Right hindlimb (tissue), 1 donor: ENCODE data around the gene NCOR1.
"Not testable (repeated sequence)": the region's sequence is repeated elsewhere in the genome, so short reads cannot be mapped to it uniquely, and the experiment has no call there.

Experiments used
- DNase-seq: peaks from one replicate; pipeline ENCODE4 v3.0.0-alpha.2; 2018

NCOR1 gene

GRCh38 chr17:16145319-16145890, 69.9 kb downstream of the NCOR1 start:
- not testable (repeated sequence) for DNase-seq

- no peak for DNase-seq
Measured at GRCh38 chr17:16141685-16142084, 73.6 kb downstream of the NCOR1 start.

GRCh38 chr17:16140854-16141253, 74.5 kb downstream of the NCOR1 start:
- DNase-seq = no peak

- no peak for DNase-seq
Measured at GRCh38 chr17:16135461-16135860, 79.9 kb downstream of the NCOR1 start.

- no peak for DNase-seq
Measured at GRCh38 chr17:16131593-16131992, 83.7 kb downstream of the NCOR1 start.

GRCh38 chr17:16129441-16130205, 85.7 kb downstream of the NCOR1 start:
- DNase-seq = no peak

GRCh38 chr17:16123531-16123930, 91.8 kb downstream of the NCOR1 start:
- DNase-seq = no peak

GRCh38 chr17:16122697-16123434, 92.5 kb downstream of the NCOR1 start:
- DNase-seq = no peak

GRCh38 chr17:16121915-16122314, 93.4 kb downstream of the NCOR1 start:
- no peak for DNase-seq

- DNase-seq = no peak
Measured at GRCh38 chr17:16120937-16121336, 94.4 kb downstream of the NCOR1 start.

- no peak for DNase-seq
Measured at GRCh38 chr17:16117149-16117548, 98.2 kb downstream of the NCOR1 start.

GRCh38 chr17:16115077-16115698, 100.1 kb downstream of the NCOR1 start:
- not testable (repeated sequence) for DNase-seq

GRCh38 chr17:16108871-16109270, 106.5 kb downstream of the NCOR1 start:
- no peak for DNase-seq

GRCh38 chr17:16108386-16108785, 106.9 kb downstream of the NCOR1 start:
- DNase-seq = no peak

GRCh38 chr17:16107165-16107770, 108.1 kb downstream of the NCOR1 start:
- no peak for DNase-seq

GRCh38 chr17:16106161-16106891, 109.0 kb downstream of the NCOR1 start:
- DNase-seq = no peak

GRCh38 chr17:16104189-16104588, 111.1 kb downstream of the NCOR1 start:
- DNase-seq = no peak

GRCh38 chr17:16101440-16101839, 113.9 kb downstream of the NCOR1 start:
- no peak for DNase-seq

GRCh38 chr17:16100737-16101400, 114.5 kb downstream of the NCOR1 start:
- no peak for DNase-seq

GRCh38 chr17:16091773-16092172, 123.6 kb downstream of the NCOR1 start:
- DNase-seq = no peak

GRCh38 chr17:16086957-16087356, 128.4 kb downstream of the NCOR1 start:
- no peak for DNase-seq
